Stimulated activated CD4-positive, alpha-beta T cell treated with anti-CD3 and anti-CD28 coated beads, TNF-alpha, amount 100 ng/mL, for 24 hours (primary cell): ENCODE measurements around the gene C11orf21.

Source experiments
- DNase-seq, 3 experiments: peaks; one replicate each; pipeline ENCODE4 v3.0.0-alpha.2; 2020; ENCODE audit warnings: low read depth in 3 of 3

Gene C11orf21

GRCh38 chr11:2308713-2309112 is 7.0 kb upstream of the C11orf21 start:
- no peak for DNase-seq

- no peak for DNase-seq
Observed at GRCh38 chr11:2307501-2308331, 6.0 kb upstream of the C11orf21 start.

GRCh38 chr11:2306877-2307500 is 5.3 kb upstream of the C11orf21 start:
- DNase-seq, result no peak

- DNase-seq, result no peak
Observed at GRCh38 chr11:2306452-2306823, 4.7 kb upstream of the C11orf21 start.

GRCh38 chr11:2305788-2306451 is 4.2 kb upstream of the C11orf21 start:
- no peak for DNase-seq

- peak; percentile 68 to 86 (median 72) for DNase-seq
Observed at GRCh38 chr11:2305140-2305778, 3.5 kb upstream of the C11orf21 start.

GRCh38 chr11:2304506-2305139 is 2.9 kb upstream of the C11orf21 start:
- no peak for DNase-seq

- DNase-seq, result no peak
Observed at GRCh38 chr11:2303627-2304505, 2.1 kb upstream of the C11orf21 start.

GRCh38 chr11:2302896-2303626 is 1.3 kb upstream of the C11orf21 start:
- DNase-seq, result no peak

GRCh38 chr11:2302306-2302895 is 683 bp upstream of the C11orf21 start:
- peak in 1 of 3 experiments; percentile 24 for DNase-seq

- DNase-seq, result no peak
Observed at GRCh38 chr11:2300936-2301630, 635 bp downstream of the C11orf21 start.

- DNase-seq, result no peak
Observed at GRCh38 chr11:2300290-2300935, 1.3 kb downstream of the C11orf21 start.

GRCh38 chr11:2299773-2300172 is 1.9 kb downstream of the C11orf21 start:
- no peak for DNase-seq

- DNase-seq, result peak in 1 of 3 experiments; percentile 22
Observed at GRCh38 chr11:2298795-2299761, 2.6 kb downstream of the C11orf21 start.

- no peak for DNase-seq
Observed at GRCh38 chr11:2298131-2298794, 3.5 kb downstream of the C11orf21 start.

GRCh38 chr11:2297623-2298030 is 4.1 kb downstream of the C11orf21 start:
- no peak for DNase-seq
